DND-41 (cell line): ENCODE results near the gene PPID.
"Not testable (repeated sequence)": the region's sequence is repeated elsewhere in the genome, so short reads cannot be mapped to it uniquely, and the experiment has no call there.

Experiments used
- ATAC-seq: fragments of 200-7000 bp; cut with Tn5 transposase; 3 replicates; pipeline ENCODE4 v1.9.1; 2021; ENCODE audit warnings: low read depth; ENCODE audit not compliant: insufficient read depth
- DNase-seq: peaks from one replicate; pipeline ENCODE4 v3.0.0-alpha.2; 2020
- H2AFZ ChIP-seq: 2 replicates; pipeline ENCODE4 v1.6.0; 2012; ENCODE audit warnings: low read depth, low read length
- H3K27ac ChIP-seq: 2 replicates; pipeline ENCODE4 v1.5.1; 2012; ENCODE audit warnings: low read length, inconsistent platforms
- H3K27me3 ChIP-seq: fragments of 200-600 bp; sonication (generic); 2 replicates; pipeline ENCODE4 v1.6.0; 2012; ENCODE audit warnings: low read length, mild to moderate bottlenecking, inconsistent platforms; ENCODE audit not compliant: insufficient read depth, poor library complexity
- H3K36me3 ChIP-seq: 2 replicates; pipeline ENCODE4 v1.5.1; 2012; ENCODE audit warnings: low read length, inconsistent platforms; ENCODE audit not compliant: insufficient read depth
- H3K4me1 ChIP-seq: 2 replicates; pipeline ENCODE4 v1.5.1; 2012; ENCODE audit warnings: mild to moderate bottlenecking, low read length; ENCODE audit not compliant: insufficient read depth
- H3K4me2 ChIP-seq: 2 replicates; pipeline ENCODE4 v1.6.0; 2012; ENCODE audit warnings: mild to moderate bottlenecking, moderate library complexity, low read length, inconsistent platforms; ENCODE audit not compliant: insufficient read depth
- H3K4me3 ChIP-seq, 2 experiments: fragments of 200-600 bp in 1 of 2; shearing (Covaris generic) in 1 of 2; 2 replicates each; pipeline ENCODE4 v1.5.1; 2012 to 2016; ENCODE audit warnings: inconsistent platforms in 2 of 2, low read length in 2 of 2, mild to moderate bottlenecking in 2 of 2, low read depth in 1 of 2, moderate library complexity in 1 of 2
- H3K79me2 ChIP-seq: 2 replicates; pipeline ENCODE4 v1.6.0; 2012; ENCODE audit warnings: low read length, inconsistent platforms; ENCODE audit not compliant: insufficient read depth
- H3K9ac ChIP-seq: 2 replicates; pipeline ENCODE4 v1.6.0; 2012; ENCODE audit warnings: low read depth, mild to moderate bottlenecking, inconsistent platforms, low read length, moderate library complexity
- H3K9me3 ChIP-seq: 2 replicates; pipeline ENCODE4 v1.5.1; 2012; ENCODE audit warnings: low read length, moderate library complexity, mild to moderate bottlenecking, inconsistent platforms; ENCODE audit not compliant: insufficient read depth, severe bottlenecking
- H4K20me1 ChIP-seq: 2 replicates; pipeline ENCODE4 v1.6.0; 2012; ENCODE audit warnings: low read length; ENCODE audit not compliant: insufficient read depth
- CTCF ChIP-seq: IDR thresholded peaks from 2 replicates; pipeline ENCODE4 v1.5.1; 2012; ENCODE audit warnings: borderline replicate concordance, low read length, moderate library complexity, mild to moderate bottlenecking; ENCODE audit not compliant: poor library complexity, severe bottlenecking; ENCODE audit errors: extremely low read depth
- EZH2 ChIP-seq: IDR thresholded peaks from 3 replicates; pipeline ENCODE4 v1.6.1; 2012; ENCODE audit warnings: borderline replicate concordance, low read depth, mild to moderate bottlenecking, moderate library complexity, low read length, inconsistent platforms; ENCODE audit not compliant: severe bottlenecking

The PPID gene

GRCh38 chr4:158758703-158759102 lies 35.5 kb upstream of the PPID start:
- Histone ChIP-seq H4K20me1 (no peaks in the 10 kb centered on the region), H3K4me2 (no peak overlapping the region), H3K9ac (no peak overlapping the region), H3K27me3 (no peaks in the 10 kb centered on the region), H3K36me3 (no peaks in the 10 kb centered on the region), H3K4me1 (no peaks in the 10 kb centered on the region), H3K4me3 (no peak overlapping the region), H3K79me2 (no peaks in the 10 kb centered on the region), H3K9me3 (no peaks in the 10 kb centered on the region), H3K27ac (no peak overlapping the region), H2AFZ (no peak overlapping the region)
- TF ChIP-seq EZH2: no peak
- DNase-seq (no peak), ATAC-seq (no peak)

GRCh38 chr4:158758142-158758541 lies 34.9 kb upstream of the PPID start:
- no peak for ATAC-seq
- Histone ChIP-seq H3K9me3 (no peaks in the 10 kb centered on the region), H4K20me1 (no peaks in the 10 kb centered on the region), H3K36me3 (no peaks in the 10 kb centered on the region), H2AFZ (no peak overlapping the region), H3K27ac (no peak overlapping the region), H3K9ac (no peak overlapping the region), H3K79me2 (no peaks in the 10 kb centered on the region), H3K4me2 (no peak overlapping the region), H3K4me1 (no peaks in the 10 kb centered on the region), H3K4me3 (no peak overlapping the region), H3K27me3 (no peaks in the 10 kb centered on the region)
- no peak for DNase-seq
- TF ChIP-seq EZH2 (no peak), CTCF (no peak)

GRCh38 chr4:158756588-158756987 lies 33.4 kb upstream of the PPID start:
- Histone ChIP-seq H3K4me3 (no peak overlapping the region), H3K4me2 (no peak overlapping the region), H3K9ac (no peak overlapping the region), H2AFZ (no peak overlapping the region), H3K27me3 (no peaks in the 10 kb centered on the region), H3K27ac (no peak overlapping the region), H3K36me3 (no peaks in the 10 kb centered on the region), H3K4me1 (no peaks in the 10 kb centered on the region), H4K20me1 (no peaks in the 10 kb centered on the region), H3K79me2 (no peaks in the 10 kb centered on the region), H3K9me3 (no peaks in the 10 kb centered on the region)
- ATAC-seq (no peak), DNase-seq (no peak)
- TF ChIP-seq CTCF (no peak), EZH2 (no peak)

- not testable (repeated sequence) for H3K79me2 ChIP-seq, H3K27ac ChIP-seq, H3K9me3 ChIP-seq, H3K4me3 ChIP-seq, H3K4me1 ChIP-seq, H3K4me2 ChIP-seq, H4K20me1 ChIP-seq, H3K36me3 ChIP-seq, ATAC-seq, DNase-seq, H3K9ac ChIP-seq, H2AFZ ChIP-seq, H3K27me3 ChIP-seq
These were observed 32.6 kb upstream of the PPID start for GRCh38 chr4:158755819-158756218.
